ENCODE results near the gene SPDL1.
A peak's percentile ranks its signal among the peaks of the same experiment; 100 is the strongest.

The SPDL1 gene, protein sequence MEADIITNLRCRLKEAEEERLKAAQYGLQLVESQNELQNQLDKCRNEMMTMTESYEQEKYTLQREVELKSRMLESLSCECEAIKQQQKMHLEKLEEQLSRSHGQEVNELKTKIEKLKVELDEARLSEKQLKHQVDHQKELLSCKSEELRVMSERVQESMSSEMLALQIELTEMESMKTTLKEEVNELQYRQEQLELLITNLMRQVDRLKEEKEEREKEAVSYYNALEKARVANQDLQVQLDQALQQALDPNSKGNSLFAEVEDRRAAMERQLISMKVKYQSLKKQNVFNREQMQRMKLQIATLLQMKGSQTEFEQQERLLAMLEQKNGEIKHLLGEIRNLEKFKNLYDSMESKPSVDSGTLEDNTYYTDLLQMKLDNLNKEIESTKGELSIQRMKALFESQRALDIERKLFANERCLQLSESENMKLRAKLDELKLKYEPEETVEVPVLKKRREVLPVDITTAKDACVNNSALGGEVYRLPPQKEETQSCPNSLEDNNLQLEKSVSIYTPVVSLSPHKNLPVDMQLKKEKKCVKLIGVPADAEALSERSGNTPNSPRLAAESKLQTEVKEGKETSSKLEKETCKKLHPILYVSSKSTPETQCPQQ

GRCh38 chr5:169583424-169584220 lies at the start of gene SPDL1:
Gene SPDL1, plus strand, starts transcription at chr5:169583773. Its CDS starts 4,644 bp downstream, at chr5:169588417.
- DNase-seq (ENCODE audit: low spot score) = peak; percentile 95
- H3K4me3 Mint-ChIP-seq = peak within 1 kb of the TSS; percentile 98
- peaks cover 14% of the 10 kb centered on the region for H3K27me3 Mint-ChIP-seq (ENCODE audit: low read depth)
- H3K36me3 Mint-ChIP-seq (ENCODE audit: low read depth) = peaks cover 18% of the 10 kb centered on the region
- H3K27ac Mint-ChIP-seq = peak within 1 kb of the TSS; percentile 96
- H3K9me3 Mint-ChIP-seq = no peaks in the 10 kb centered on the region
- peaks cover 34% of the 10 kb centered on the region for H3K4me1 Mint-ChIP-seq (ENCODE audit: low read depth)

GRCh38 chr5:169534311-169534880 lies 49.2 kb upstream of the SPDL1 start:
- Mint-ChIP-seq H3K27ac (no peak overlapping the region), H3K4me1 (ENCODE audit: low read depth) (no peaks in the 10 kb centered on the region), H3K36me3 (ENCODE audit: low read depth) (no peaks in the 10 kb centered on the region), H3K27me3 (ENCODE audit: low read depth) (peaks cover 9% of the 10 kb centered on the region), H3K9me3 (no peaks in the 10 kb centered on the region), H3K4me3 (no peak overlapping the region)
- DNase-seq (ENCODE audit: low spot score) = no peak

DNA sequence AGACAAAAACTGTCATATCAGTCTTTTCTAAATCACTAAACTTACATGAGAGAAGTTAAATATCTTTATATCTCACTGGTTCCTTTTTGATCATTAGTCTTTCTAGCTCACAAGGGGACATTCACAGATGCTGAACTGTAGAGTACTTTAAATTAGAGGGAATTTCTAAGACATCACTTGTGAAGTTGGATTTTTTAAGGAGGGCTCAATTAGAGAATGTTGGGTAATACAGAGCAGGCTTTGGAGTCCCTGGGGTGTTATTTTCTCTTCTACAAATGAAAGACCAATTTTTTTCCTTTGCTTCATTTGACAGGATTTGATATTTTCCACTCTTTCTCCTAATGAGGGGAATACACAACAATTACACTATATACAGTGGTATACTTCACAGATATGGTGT lies 48.6 kb upstream of the SPDL1 start:
- Mint-ChIP-seq H3K36me3 (ENCODE audit: low read depth) (no peaks in the 10 kb centered on the region), H3K4me3 (no peak overlapping the region), H3K9me3 (no peaks in the 10 kb centered on the region), H3K27ac (no peak overlapping the region), H3K27me3 (ENCODE audit: low read depth) (peaks cover 9% of the 10 kb centered on the region), H3K4me1 (ENCODE audit: low read depth) (no peaks in the 10 kb centered on the region)
- no peak for DNase-seq (ENCODE audit: low spot score)

DNA sequence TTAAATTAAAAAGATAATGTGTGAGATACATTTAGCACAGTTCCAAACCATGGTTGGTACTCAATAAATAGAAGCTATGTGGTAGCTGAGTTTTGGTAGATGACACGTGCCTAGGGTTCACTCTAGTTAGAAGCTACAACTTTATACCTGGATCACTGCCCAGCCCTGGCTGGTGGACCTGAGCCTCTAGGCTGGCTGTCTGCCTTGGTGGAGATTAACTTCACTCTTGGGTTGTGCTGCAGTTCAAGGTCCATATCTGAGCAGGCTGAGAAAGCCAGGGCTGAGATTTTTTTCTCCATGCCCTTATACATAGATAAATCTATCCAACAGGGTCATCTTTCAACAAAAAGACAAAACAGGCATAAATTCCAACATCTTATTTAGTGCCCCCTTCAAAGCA lies 44.6 kb upstream of the SPDL1 start:
- no peak overlapping the region for H3K27ac Mint-ChIP-seq
- no peak for DNase-seq (ENCODE audit: low spot score)
- H3K36me3 Mint-ChIP-seq (ENCODE audit: low read depth) = no peaks in the 10 kb centered on the region
- H3K4me1 Mint-ChIP-seq (ENCODE audit: low read depth) = no peaks in the 10 kb centered on the region
- H3K27me3 Mint-ChIP-seq (ENCODE audit: low read depth) = peaks cover 20% of the 10 kb centered on the region
- no peak overlapping the region for H3K4me3 Mint-ChIP-seq
- no peaks in the 10 kb centered on the region for H3K9me3 Mint-ChIP-seq

GRCh38 chr5:169542811-169543210 lies 40.8 kb upstream of the SPDL1 start:
- no peak for DNase-seq (ENCODE audit: low spot score)
- H3K36me3 Mint-ChIP-seq (ENCODE audit: low read depth) = no peaks in the 10 kb centered on the region
- H3K4me3 Mint-ChIP-seq = no peak overlapping the region
- H3K27ac Mint-ChIP-seq = no peak overlapping the region
- H3K9me3 Mint-ChIP-seq = no peaks in the 10 kb centered on the region
- H3K27me3 Mint-ChIP-seq (ENCODE audit: low read depth) = peaks cover 22% of the 10 kb centered on the region
- H3K4me1 Mint-ChIP-seq (ENCODE audit: low read depth) = no peaks in the 10 kb centered on the region

DNA sequence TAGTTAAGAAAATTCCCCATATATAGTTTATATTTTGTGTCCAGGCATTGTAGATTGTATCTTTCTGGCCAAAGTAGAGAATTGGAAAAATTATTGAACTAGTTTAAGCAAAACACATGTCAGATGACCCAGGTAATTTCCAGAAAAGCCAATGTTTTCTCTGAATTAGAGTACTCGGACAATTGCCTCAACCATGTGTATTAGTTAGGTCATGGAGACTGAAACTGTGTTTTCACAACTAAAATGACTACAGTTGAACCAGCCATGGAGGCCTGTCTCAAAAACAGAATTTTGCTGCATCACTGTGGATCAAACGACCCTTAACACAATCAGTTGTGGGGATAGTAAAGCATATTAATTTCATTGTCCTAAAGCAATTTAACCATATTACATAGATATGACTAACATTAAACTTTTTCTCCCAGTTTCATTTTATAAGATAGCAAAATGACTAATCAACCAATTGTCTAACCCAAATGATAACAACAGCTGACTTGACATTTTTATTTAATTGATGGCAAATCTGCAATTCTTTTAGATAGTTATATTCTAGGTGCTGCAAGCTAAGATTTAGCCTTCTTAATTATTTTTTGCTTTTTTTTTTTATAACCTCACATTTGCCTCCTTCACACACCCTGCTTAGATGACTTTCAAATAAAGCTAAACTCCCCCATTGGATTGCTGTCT lies 39.2 kb upstream of the SPDL1 start:
- no peak overlapping the region for H3K4me3 Mint-ChIP-seq
- DNase-seq (ENCODE audit: low spot score) = no peak
- no peaks in the 10 kb centered on the region for H3K36me3 Mint-ChIP-seq (ENCODE audit: low read depth)
- H3K27ac Mint-ChIP-seq = no peak overlapping the region
- H3K9me3 Mint-ChIP-seq = no peaks in the 10 kb centered on the region
- no peaks in the 10 kb centered on the region for H3K4me1 Mint-ChIP-seq (ENCODE audit: low read depth)
- H3K27me3 Mint-ChIP-seq (ENCODE audit: low read depth) = peaks cover 34% of the 10 kb centered on the region

DNA sequence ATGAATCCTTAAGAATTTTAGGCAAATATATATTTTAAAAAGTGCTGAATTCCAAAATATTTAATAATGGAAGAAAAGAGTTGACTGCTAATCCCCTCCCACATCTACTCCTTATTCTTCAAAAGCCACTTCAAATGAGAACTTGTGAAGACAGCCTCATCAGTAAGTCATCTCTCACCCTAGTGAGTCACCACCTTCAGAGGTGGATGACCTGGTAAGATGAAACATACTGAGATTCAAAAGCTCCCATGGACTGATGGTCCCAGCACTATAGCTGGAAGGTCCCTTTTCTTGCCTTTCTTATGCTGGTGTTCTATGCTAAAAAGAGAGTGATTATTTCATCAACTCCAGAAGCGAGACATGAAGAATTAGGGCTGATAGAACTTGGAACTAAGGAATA lies 37.8 kb upstream of the SPDL1 start:
- DNase-seq (ENCODE audit: low spot score) = peak; percentile 5
- Mint-ChIP-seq H3K27ac (no peak overlapping the region), H3K4me3 (no peak overlapping the region)

GRCh38 chr5:169546346-169546745 lies 37.2 kb upstream of the SPDL1 start:
- Mint-ChIP-seq H3K27me3 (ENCODE audit: low read depth) (peaks cover 48% of the 10 kb centered on the region), H3K4me1 (ENCODE audit: low read depth) (no peaks in the 10 kb centered on the region)
- no peak for DNase-seq (ENCODE audit: low spot score)

More for the DNA sequence above, 37.8 kb upstream of the SPDL1 start:
- Mint-ChIP-seq H3K36me3 (ENCODE audit: low read depth) (no peaks in the 10 kb centered on the region), H3K27me3 (ENCODE audit: low read depth) (peaks cover 44% of the 10 kb centered on the region), H3K9me3 (no peaks in the 10 kb centered on the region), H3K4me1 (ENCODE audit: low read depth) (no peaks in the 10 kb centered on the region)

GRCh38 chr5:169547508-169547907 lies 36.1 kb upstream of the SPDL1 start:
- peaks cover 47% of the 10 kb centered on the region for H3K27me3 Mint-ChIP-seq (ENCODE audit: low read depth)
- no peak overlapping the region for H3K4me3 Mint-ChIP-seq
- H3K27ac Mint-ChIP-seq = no peak overlapping the region

More at GRCh38 chr5:169546346-169546745, 37.2 kb upstream of the SPDL1 start:
- H3K27ac Mint-ChIP-seq = no peak overlapping the region
- no peaks in the 10 kb centered on the region for H3K9me3 Mint-ChIP-seq
- H3K4me3 Mint-ChIP-seq = no peak overlapping the region
- H3K36me3 Mint-ChIP-seq (ENCODE audit: low read depth) = no peaks in the 10 kb centered on the region

DNA sequence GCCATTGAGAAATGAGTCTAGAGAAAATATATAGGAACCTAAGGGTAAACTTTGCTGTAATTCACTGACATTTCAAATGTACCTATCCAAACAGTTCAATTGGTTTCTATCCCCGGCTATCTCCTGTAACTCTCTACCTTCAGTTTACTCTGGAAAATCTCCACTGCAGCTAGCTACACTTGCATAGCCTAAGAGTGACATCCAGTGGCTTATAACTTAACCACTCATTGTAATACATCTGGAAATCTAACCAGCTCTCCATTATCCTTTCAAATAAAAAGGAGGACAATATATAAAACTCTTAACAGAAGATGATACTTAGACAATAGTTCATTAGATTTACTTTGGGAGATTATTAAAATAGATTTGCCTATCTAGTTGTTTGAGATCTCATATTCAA lies 35.3 kb upstream of the SPDL1 start:
- Mint-ChIP-seq H3K27ac (no peak overlapping the region), H3K9me3 (no peaks in the 10 kb centered on the region), H3K27me3 (ENCODE audit: low read depth) (peaks cover 47% of the 10 kb centered on the region), H3K4me1 (ENCODE audit: low read depth) (no peaks in the 10 kb centered on the region), H3K36me3 (ENCODE audit: low read depth) (no peaks in the 10 kb centered on the region), H3K4me3 (no peak overlapping the region)
- DNase-seq (ENCODE audit: low spot score) = no peak

More at GRCh38 chr5:169547508-169547907, 36.1 kb upstream of the SPDL1 start:
- no peaks in the 10 kb centered on the region for H3K9me3 Mint-ChIP-seq
- no peaks in the 10 kb centered on the region for H3K4me1 Mint-ChIP-seq (ENCODE audit: low read depth)
- DNase-seq (ENCODE audit: low spot score) = no peak
- no peaks in the 10 kb centered on the region for H3K36me3 Mint-ChIP-seq (ENCODE audit: low read depth)

DNA sequence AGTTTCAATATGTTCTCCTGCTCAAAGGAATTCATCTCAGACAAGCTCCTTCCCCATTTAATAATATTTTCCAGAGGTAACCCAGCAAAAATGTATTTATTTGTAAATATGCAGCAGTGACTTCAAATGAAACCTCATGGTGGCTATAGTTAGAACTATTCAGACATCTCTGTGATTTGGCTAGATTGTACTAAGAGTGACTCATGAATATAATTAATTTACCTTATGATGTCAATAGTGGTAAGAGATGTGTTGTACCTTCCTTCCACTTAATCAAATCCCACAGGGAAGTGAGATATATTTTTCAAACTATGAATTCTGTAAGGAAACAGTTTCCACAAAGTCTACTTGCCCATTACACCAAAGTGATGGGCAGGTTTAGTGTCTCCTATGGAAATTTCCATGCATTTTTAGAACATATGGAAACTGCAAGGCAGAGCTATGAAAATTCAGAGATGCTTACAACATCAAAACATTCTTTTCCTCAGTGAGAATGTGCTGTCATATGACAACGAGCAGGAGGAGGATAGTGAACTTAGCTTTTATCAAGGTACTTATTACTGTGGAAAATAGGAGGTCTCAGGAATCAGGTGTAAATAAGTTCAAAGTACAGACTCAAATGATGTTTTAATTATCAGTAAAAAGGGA lies 34.0 kb upstream of the SPDL1 start:
- H3K27ac Mint-ChIP-seq = no peak overlapping the region
- no peak overlapping the region for H3K4me3 Mint-ChIP-seq
- no peaks in the 10 kb centered on the region for H3K36me3 Mint-ChIP-seq (ENCODE audit: low read depth)
- no peaks in the 10 kb centered on the region for H3K9me3 Mint-ChIP-seq
- H3K4me1 Mint-ChIP-seq (ENCODE audit: low read depth) = no peaks in the 10 kb centered on the region
- DNase-seq (ENCODE audit: low spot score) = no peak
- H3K27me3 Mint-ChIP-seq (ENCODE audit: low read depth) = peaks cover 51% of the 10 kb centered on the region

DNA sequence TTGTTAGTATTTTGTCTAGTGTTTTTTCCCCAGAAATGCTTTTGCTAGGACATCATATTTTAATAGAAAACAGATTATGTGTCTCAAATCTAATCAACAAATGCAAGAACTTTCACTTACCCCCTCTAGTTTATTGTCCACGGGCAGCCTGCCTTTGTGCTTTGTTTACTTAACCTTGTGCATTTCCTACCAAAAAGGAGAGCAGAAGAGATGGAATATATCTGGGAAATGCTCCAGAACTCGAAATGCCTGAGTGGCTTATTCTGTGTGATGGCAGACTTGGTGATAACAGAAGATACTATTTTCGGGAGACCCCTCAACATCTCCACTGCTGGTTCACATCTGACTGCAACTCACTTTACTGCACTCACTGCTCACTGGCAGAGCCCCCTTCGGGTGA lies 33.3 kb upstream of the SPDL1 start:
- DNase-seq (ENCODE audit: low spot score) = no peak
- Mint-ChIP-seq H3K9me3 (no peaks in the 10 kb centered on the region), H3K27ac (no peak overlapping the region), H3K4me1 (ENCODE audit: low read depth) (no peaks in the 10 kb centered on the region), H3K27me3 (ENCODE audit: low read depth) (peaks cover 47% of the 10 kb centered on the region), H3K36me3 (ENCODE audit: low read depth) (no peaks in the 10 kb centered on the region), H3K4me3 (no peak overlapping the region)

- DNase-seq (ENCODE audit: low spot score) = no peak
- Mint-ChIP-seq H3K27me3 (ENCODE audit: low read depth) (peaks cover 47% of the 10 kb centered on the region), H3K36me3 (ENCODE audit: low read depth) (no peaks in the 10 kb centered on the region), H3K4me1 (ENCODE audit: low read depth) (no peaks in the 10 kb centered on the region), H3K9me3 (no peaks in the 10 kb centered on the region), H3K27ac (no peak overlapping the region), H3K4me3 (no peak overlapping the region)
These were observed 32.4 kb upstream of the SPDL1 start for GRCh38 chr5:169551146-169551545.

Measured in T-helper 2 cell treated with Interferon-gamma antibody and Interleukin-4, amounts not matched to agents 5 μg/mL and 100 μg/mL, for 36 hours (primary cell).